HepG2 (cell line): Measurements from ENCODE around the gene ZSCAN21. TPM values are rescaled to one million over a fixed set of nuclear protein-coding genes. Genes with fewer than 3 reads are reported as not detected.

Source experiments
- CERS6 ChIP-seq: sonication (generic); formaldehyde crosslinking; IDR thresholded peaks from 2 replicates; pipeline ENCODE4 v1.5.0; 2020; ENCODE audit warnings: missing genetic modification reagents
- ETV6 ChIP-seq: sonication (generic); formaldehyde crosslinking; conservative IDR thresholded peaks from 2 replicates; pipeline ENCODE4 v1.4.0; 2020; ENCODE audit warnings: missing genetic modification reagents
- EZH2 ChIP-seq: conservative IDR thresholded peaks from 2 replicates; pipeline ENCODE4 v1.6.1; 2012; ENCODE audit warnings: mild to moderate bottlenecking, low read depth, low read length, moderate library complexity
- HMGXB4 ChIP-seq, 2 experiments: sonication (generic) in 1 of 2; formaldehyde crosslinking in 1 of 2; IDR thresholded peaks; 2 replicates each; pipeline versions ENCODE4 v1.4.0 to v1.6.1; 2018 to 2020; ENCODE audit warnings: missing genetic modification reagents in 2 of 2, borderline replicate concordance in 1 of 2, low read depth in 1 of 2, mild to moderate bottlenecking in 1 of 2, missing biosample characterization in 1 of 2
- PCBP1 ChIP-seq: fragments of 200-400 bp; formaldehyde crosslinking; IDR thresholded peaks from 2 replicates; pipeline ENCODE4 v1.6.1; 2017; ENCODE audit warnings: mild to moderate bottlenecking, low read depth, low read length, borderline replicate concordance
- PHF21A ChIP-seq: sonication (generic); formaldehyde crosslinking; IDR thresholded peaks from 2 replicates; pipeline ENCODE4 v1.5.0; 2020; ENCODE audit warnings: mild to moderate bottlenecking, missing genetic modification reagents
- SIN3B ChIP-seq: fragments of 150-350 bp; IDR thresholded peaks from 2 replicates; pipeline ENCODE4 v1.6.1; 2014; ENCODE audit warnings: low read length
- TBX3 ChIP-seq: fragments of 450-650 bp; IDR thresholded peaks from 2 replicates; pipeline ENCODE4 v1.6.1; 2017; ENCODE audit warnings: antibody characterized with exemption, mild to moderate bottlenecking, inconsistent platforms, borderline replicate concordance
- YEATS4 ChIP-seq: sonication (generic); formaldehyde crosslinking; IDR thresholded peaks from 2 replicates; pipeline ENCODE4 v1.4.0; 2020; ENCODE audit warnings: missing genetic modification reagents, borderline replicate concordance
- ZMYM3 ChIP-seq: sonication (generic); formaldehyde crosslinking; IDR thresholded peaks from 2 replicates; pipeline ENCODE4 v1.5.1; 2020; ENCODE audit warnings: mild to moderate bottlenecking, missing genetic modification reagents
- ZNF224 ChIP-seq: sonication (generic); formaldehyde crosslinking; IDR thresholded peaks from 2 replicates; pipeline ENCODE4 v1.5.0; 2020; ENCODE audit warnings: mild to moderate bottlenecking, missing genetic modification reagents
- ZNF251 ChIP-seq: sonication (generic); formaldehyde crosslinking; IDR thresholded peaks from 2 replicates; pipeline ENCODE4 v1.9.0; 2021; ENCODE audit warnings: mild to moderate bottlenecking, missing genetic modification reagents
- ZNF383 ChIP-seq: sonication (generic); formaldehyde crosslinking; IDR thresholded peaks from 2 replicates; pipeline ENCODE4 v1.4.0; 2020; ENCODE audit warnings: missing genetic modification reagents, mild to moderate bottlenecking, borderline replicate concordance
- ZNF431 ChIP-seq: sonication (generic); formaldehyde crosslinking; IDR thresholded peaks from 2 replicates; pipeline ENCODE4 v1.9.0; 2022; ENCODE audit warnings: missing genetic modification reagents, low read depth, mild to moderate bottlenecking, borderline replicate concordance
- ZNF441 ChIP-seq: sonication (generic); formaldehyde crosslinking; IDR thresholded peaks from 2 replicates; pipeline ENCODE4 v1.7.0; 2021; ENCODE audit warnings: missing genetic modification reagents, borderline replicate concordance
- ZNF670 ChIP-seq: sonication (generic); formaldehyde crosslinking; IDR thresholded peaks from 2 replicates; pipeline ENCODE4 v1.8.0; 2022; ENCODE audit warnings: mild to moderate bottlenecking, missing genetic modification reagents, borderline replicate concordance
- ZNF713 ChIP-seq: sonication (generic); formaldehyde crosslinking; IDR thresholded peaks from 2 replicates; pipeline ENCODE4 v1.4.0; 2020; ENCODE audit warnings: mild to moderate bottlenecking, missing genetic modification reagents
- ZNF737 ChIP-seq: sonication (generic); formaldehyde crosslinking; IDR thresholded peaks from 2 replicates; pipeline ENCODE4 v1.5.0; 2020; ENCODE audit warnings: missing genetic modification reagents, mild to moderate bottlenecking, borderline replicate concordance
- polyA plus RNA-seq, 8 experiments: library from polyadenylated mRNA; depleted of rRNA in 3 of 8; stranded (reverse) in 7 of 8; unstranded in 1 of 8; fragments of >200 nt; fragmentation: Illumina TruSeq in 4 of 8; extraction: Trizol in 4 of 8; gene quantifications; 2 replicates each; pipeline versions ENCODE4 v1.2.1 to v1.2.3, GENCODE V29; 2011 to 2016; ENCODE audit warnings: low read depth in 4 of 8, missing spikeins in 1 of 8, mixed read lengths in 1 of 8; ENCODE audit not compliant: insufficient read depth in 1 of 8
- total RNA-seq, 5 experiments: library from RNA; depleted of rRNA; stranded (reverse); fragments of >200 nt; fragmentation: Illumina TruSeq; extraction: Trizol; gene quantifications; 2 replicates each; pipeline ENCODE4 v1.2.3, GENCODE V29; 2016; ENCODE audit warnings: low read depth in 1 of 5
- TF ChIP-seq, protein P1 (sequence below): sonication (generic); formaldehyde crosslinking; IDR thresholded peaks from 2 replicates; pipeline ENCODE4 v1.8.1; 2023; ENCODE audit warnings: mild to moderate bottlenecking, moderate library complexity, missing genetic modification reagents
- TF ChIP-seq, protein P2 (sequence below): sonication (generic); formaldehyde crosslinking; IDR thresholded peaks from 2 replicates; pipeline ENCODE4 v1.5.0; 2020; ENCODE audit warnings: missing genetic modification reagents
- TF ChIP-seq, protein P3 (sequence below): fragments of 450-650 bp; IDR thresholded peaks from 2 replicates; pipeline ENCODE4 v1.6.1; 2016

ZSCAN21 gene
- total and polyA plus RNA-seq, 2 of the 13 experiments (the other 11 are each of a cell fraction or from before 2014, with no cell fraction given), result 7.0 to 10.0 TPM

GRCh38 chr7:100015232-100016214 lies 34.1 kb upstream of the ZSCAN21 start, which contains the start of gene ZKSCAN1 (continued):
- TF ChIP-seq CERS6 (CRISPR knock-in tag), result no peak
- TF ChIP-seq HMGXB4 (CRISPR knock-in tag; IDR thresholded peaks at IDR 0.05; ENCODE audit: borderline replicate concordance in 1 of 2, low read depth in 1 of 2), result peak; percentile 63 to 64
- TF ChIP-seq YEATS4 (CRISPR knock-in tag), result peak; percentile 84; the same call in 1 of the 2 replicates
- no peak for TF ChIP-seq ZNF670 (CRISPR knock-in tag)
- TF ChIP-seq EZH2, result no peak
- TF ChIP-seq ZNF383 (CRISPR knock-in tag), result no peak
- no peak for TF ChIP-seq ZNF713 (CRISPR knock-in tag)
- TF ChIP-seq, protein P1, sequence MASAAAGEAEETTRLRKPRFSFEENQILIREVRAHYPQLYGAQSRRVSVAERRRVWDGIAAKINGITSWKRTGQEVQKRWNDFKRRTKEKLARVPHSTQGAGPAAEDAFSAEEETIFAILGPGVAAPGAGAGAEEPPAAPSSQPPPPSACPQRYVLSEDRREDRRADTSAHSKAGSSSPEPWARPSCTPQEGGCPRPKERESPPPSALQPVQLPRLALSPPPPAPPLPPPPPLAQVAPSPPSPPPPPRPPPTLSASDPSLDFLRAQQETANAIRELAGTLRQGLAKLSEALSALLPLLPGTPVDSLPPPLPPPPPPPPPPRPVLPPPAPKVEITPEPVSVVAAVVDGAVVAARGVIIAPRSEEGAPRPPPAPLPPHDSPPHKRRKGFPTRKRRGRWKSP, result no peak
- peak; percentile 57; the same call in 1 of the 2 replicates for TF ChIP-seq SIN3B
- no peak for TF ChIP-seq ZNF431
- no peak for TF ChIP-seq TBX3
- TF ChIP-seq ZNF441, result 0 out of 2 replicates have a peak, but pooled peaks have one; percentile 41
- no peak for TF ChIP-seq ZNF251 (CRISPR knock-in tag)
- TF ChIP-seq ZNF737 (CRISPR knock-in tag), result no peak
- TF ChIP-seq, protein P2, sequence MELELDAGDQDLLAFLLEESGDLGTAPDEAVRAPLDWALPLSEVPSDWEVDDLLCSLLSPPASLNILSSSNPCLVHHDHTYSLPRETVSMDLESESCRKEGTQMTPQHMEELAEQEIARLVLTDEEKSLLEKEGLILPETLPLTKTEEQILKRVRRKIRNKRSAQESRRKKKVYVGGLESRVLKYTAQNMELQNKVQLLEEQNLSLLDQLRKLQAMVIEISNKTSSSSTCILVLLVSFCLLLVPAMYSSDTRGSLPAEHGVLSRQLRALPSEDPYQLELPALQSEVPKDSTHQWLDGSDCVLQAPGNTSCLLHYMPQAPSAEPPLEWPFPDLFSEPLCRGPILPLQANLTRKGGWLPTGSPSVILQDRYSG (CRISPR knock-in tag), result 0 out of 2 replicates have a peak, but pooled peaks have one; percentile 71
- TF ChIP-seq ZNF224, result no peak
- TF ChIP-seq, protein P3, sequence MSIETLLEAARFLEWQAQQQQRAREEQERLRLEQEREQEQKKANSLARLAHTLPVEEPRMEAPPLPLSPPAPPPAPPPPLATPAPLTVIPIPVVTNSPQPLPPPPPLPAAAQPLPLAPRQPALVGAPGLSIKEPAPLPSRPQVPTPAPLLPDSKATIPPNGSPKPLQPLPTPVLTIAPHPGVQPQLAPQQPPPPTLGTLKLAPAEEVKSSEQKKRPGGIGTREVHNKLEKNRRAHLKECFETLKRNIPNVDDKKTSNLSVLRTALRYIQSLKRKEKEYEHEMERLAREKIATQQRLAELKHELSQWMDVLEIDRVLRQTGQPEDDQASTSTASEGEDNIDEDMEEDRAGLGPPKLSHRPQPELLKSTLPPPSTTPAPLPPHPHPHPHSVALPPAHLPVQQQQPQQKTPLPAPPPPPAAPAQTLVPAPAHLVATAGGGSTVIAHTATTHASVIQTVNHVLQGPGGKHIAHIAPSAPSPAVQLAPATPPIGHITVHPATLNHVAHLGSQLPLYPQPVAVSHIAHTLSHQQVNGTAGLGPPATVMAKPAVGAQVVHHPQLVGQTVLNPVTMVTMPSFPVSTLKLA, result no peak
- no peak for TF ChIP-seq PHF21A (CRISPR knock-in tag)
- no peak for TF ChIP-seq ZMYM3 (CRISPR knock-in tag)
- no peak for TF ChIP-seq ETV6 (CRISPR knock-in tag)
- TF ChIP-seq PCBP1, result peak; percentile 90; the same call in 1 of the 2 replicates
